Activated CD4-positive, alpha-beta T cell treated with anti-CD3 and anti-CD28 coated beads, Interleukin-2, amount 50 U/mL, for 16 hours (primary cell): Measurements from ENCODE around the gene HOXC10.
A peak's percentile ranks its signal among the peaks of the same experiment; 100 is the strongest.

Source experiments
- DNase-seq: peaks from one replicate; pipeline ENCODE4 v3.0.0-alpha.2; 2020

HOXC10 gene

DNA sequence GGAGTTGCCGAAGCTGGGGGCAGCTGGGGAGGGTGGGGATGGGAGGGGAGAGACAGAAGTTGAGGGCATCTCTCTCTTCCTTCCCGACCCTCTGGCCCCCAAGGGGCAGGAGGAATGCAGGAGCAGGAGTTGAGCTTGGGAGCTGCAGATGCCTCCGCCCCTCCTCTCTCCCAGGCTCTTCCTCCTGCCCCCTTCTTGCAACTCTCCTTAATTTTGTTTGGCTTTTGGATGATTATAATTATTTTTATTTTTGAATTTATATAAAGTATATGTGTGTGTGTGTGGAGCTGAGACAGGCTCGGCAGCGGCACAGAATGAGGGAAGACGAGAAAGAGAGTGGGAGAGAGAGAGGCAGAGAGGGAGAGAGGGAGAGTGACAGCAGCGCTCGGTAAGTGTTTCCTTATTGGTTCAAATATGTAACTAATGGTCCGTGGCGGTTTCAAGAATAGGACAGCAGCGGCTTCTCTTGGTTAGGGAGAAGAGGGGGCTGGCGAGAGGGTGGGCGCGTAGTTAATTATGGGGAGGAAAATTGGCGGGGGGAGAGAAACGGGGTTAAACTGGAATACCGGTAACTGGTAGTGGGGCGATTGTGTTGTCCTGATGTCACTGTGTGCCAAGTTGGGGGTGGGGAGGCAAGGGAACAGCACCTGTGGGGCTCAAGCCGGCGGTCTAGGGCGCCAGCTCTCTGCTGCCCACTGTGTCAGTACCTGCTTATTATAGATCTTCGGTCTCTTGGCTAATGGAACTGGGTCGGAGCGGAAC, 32.3 kb downstream of the HOXC10 start:
- no peak for DNase-seq

DNA sequence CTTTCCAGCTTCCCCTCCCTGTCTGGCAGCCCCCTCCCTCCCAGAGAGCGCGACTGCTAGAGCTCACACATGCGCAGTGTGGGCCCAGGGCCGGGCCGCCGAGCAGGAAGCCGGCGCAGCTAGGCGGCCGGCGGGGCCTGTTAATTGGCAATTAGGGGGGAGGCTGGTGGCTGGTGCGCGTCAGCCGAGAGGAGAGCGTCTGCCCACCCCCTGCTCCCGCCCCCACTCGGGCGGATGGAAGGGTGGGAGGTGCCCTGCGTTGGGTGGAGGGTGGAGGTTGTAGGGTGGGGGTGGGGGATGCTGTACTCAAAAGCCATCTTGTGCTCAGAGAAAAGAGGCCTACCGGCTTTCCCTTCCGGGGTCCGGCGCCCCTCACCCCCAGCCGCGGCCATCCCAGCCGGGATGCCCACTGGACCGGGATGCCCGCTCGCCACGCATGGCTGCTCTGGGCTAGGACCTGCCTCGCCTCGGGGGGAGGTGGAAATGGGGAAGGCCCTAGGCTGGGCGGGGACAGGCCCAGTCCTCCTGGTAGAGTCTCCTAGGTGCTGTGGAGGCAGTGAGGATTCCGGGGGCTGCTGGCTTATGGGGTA, 33.0 kb downstream of the HOXC10 start:
- peak; percentile 81 for DNase-seq

DNA sequence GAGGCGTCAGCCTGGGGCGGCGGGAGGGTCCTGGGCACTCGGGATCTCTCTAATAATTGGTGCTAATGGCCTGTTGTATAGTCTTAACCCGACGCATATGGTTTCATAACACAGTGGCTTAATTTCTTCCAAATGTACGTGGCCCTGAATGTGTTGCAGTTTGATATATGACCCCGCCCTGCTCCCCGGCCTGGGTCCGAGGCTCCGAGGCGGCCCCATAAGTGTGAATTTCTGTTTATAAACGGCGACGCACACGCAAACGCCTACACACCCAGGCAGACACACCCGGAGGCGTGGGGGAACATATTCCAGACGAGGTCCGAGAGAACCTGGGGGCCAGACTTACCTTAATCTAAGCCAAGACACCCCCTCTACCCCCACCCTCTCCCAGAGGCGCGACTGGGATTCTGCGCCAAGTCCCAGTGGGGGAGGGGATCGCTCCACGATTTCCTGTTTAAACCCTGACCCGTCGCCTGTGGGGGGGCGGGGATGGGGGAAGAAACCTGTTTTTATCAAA, 33.6 kb downstream of the HOXC10 start:
- no peak for DNase-seq

DNA sequence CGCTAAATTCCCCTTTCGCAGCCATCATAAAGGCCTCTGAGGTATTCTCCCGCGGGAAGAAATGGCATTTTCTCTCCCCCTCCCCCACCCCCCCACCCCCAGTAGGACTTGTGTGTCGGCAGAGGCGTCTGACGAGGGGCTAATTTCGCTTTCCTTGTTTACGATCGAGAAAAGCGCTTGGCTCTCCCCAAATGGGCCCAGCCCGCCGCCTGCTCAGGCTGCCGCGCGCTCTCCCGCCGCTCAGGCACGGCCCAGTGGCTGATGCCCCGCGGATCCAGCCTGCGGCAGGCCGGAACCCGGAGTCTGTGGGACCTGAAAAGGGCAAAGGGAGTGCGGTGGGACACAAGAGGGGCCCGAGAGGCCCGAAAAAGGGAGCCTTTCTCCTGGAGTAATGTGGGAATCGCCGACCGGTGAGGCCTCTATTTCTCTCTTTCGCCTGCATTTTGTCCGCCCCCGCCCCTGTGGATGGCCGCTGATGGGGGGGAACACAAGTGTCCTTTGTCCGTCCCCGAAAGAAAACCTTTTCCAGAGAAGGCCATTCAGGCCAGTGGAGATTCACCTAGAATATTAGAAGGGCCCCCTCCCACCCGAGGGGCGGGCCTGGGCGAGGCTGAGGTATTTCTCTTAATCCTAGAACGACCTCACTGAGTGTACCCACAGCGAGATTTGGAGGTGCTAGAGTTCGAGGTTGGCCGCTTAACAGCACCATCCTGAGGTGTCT, 34.3 kb downstream of the HOXC10 start:
- no peak for DNase-seq

DNA sequence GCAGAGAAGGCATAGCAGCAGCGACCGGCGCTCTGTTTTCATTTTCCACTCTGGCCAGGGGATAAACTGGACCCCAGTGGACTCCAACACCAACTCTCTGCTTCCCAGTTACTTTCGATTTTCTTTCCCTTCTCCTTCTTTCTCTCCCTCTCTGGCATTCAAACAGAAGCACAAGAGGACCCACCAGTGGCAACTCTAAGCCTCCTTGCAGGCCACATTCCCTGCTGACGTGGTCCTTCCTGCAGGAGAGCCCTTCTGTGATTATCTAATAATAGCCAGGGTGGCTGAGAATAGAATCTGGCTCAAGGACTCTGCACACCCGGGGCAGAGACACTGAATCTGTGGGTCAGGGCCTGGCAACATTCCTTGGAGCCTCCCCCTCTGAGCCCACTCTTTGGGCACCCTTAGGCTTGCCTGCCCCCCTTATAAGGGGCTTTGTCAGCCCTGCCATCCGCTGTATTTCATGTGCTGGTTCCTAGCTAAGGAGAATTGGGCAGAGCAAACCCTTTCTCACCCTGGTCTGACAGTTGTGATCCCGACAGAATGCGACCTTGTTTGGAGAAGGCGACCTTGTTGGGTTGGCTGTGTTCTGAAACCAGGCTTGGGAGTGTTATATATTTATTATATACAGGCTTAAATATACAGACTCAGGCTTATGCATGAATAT, 35.1 kb downstream of the HOXC10 start:
- no peak for DNase-seq

DNA sequence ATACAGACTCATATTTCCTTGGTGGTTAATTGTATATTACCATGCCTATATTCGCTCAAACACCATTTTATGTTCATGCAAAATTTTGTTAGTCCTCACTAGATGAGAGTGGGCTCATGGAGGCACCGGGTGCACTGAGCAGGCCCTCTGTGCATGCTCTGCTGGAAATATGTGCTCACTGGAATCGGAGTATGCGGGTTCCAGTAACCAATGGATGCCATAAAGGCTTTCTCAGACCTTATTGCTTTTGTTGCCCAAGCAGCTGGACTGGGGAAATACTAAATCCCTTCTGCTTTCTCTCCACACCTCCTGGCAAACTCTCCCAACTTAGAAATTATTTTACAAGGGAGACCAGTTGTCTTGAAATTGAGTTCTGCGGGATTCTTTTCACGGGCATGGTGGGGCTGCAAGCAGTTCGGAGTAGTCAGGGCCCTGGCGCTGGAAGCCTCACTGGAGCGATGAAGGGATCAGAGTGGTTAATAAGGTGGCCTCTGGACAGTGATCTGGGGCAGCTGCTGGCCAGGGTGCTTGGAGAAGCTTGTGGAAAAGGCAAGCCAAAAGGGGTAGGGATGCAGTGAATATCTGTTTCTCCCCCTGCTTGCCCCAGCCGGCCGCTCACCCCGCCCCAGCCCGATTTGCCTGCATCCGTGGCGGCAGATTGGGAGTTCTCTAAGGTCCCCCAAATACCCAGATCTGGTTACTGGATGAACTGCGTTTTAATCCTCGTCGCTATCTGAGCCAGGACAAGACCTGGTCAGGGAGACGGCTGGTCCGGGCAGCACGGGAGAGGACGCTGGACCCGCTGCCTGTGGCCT, 35.9 kb downstream of the HOXC10 start:
- no peak for DNase-seq

DNA sequence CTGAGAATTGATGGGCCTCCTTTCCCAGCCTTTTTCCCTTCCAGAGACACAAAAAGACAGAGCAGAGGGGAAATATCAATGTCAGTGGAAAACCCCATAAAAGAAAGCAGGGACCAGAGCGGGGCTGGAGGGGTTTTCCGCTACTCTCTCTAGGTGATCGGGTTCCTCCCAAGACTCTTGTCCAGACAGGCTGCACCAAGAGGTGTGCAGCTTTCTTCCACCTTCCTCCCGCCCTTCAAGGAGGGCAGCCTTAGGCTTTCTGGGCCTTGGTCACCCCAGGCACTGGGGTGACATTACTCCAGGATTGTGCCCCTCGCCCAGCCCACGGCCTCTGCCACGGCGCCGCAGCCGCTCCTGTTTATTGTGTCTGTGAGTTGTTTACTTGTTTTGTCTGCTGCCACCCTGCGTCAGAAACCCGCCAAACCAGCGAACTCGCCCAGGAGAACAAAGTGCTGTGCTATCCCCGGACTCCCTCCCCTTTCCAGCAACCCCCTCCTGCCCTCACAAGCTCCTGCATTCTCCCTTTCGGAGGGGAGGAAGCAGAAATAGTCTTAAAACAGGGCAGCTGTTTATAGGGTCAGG, 36.6 kb downstream of the HOXC10 start:
- DNase-seq, result no peak

DNA sequence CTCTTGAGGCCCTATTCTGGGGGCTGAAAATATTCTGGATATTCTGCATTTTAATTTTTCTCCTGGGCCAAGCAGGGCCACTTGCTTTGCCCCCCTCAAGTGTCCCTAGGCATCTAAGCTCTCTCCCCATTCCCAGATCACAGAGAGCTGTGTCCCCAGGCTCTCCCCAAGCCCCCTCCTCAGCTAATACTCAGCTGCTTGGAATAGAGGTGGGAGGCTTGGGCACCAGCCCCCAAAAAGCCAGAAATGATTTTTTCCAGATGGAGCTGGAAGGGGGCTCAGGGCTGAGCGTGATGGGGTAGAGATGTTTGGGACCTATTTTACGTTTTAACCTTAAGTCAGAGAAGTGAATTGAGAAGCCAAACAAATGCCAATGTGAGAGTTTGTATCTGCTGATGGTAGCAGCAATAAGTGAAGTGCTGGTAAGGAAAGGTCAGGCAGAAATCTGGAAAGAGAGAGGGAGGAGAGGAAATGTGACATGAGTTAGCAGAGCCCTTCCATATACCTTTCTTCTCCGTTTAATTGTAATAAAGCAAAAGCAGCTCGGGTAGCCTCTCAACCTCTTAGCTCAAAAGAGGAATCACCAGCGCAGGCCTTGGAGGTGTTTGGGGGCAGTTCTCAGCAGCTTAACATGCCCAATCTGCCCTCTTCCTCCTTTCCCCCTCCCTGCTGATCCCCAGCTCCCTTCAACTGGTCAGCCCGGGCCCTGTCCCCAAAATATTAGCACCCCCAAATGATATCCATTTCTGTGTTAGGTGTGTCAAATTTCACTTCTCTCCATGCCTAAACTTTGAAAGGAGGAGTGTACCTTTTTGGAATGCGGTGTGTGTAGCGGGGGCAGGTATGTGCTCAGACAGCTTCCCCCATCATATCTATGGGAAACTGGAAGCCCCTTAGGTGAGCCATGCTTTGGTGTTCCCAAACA, 38.3 kb downstream of the HOXC10 start:
- DNase-seq, result no peak

DNA sequence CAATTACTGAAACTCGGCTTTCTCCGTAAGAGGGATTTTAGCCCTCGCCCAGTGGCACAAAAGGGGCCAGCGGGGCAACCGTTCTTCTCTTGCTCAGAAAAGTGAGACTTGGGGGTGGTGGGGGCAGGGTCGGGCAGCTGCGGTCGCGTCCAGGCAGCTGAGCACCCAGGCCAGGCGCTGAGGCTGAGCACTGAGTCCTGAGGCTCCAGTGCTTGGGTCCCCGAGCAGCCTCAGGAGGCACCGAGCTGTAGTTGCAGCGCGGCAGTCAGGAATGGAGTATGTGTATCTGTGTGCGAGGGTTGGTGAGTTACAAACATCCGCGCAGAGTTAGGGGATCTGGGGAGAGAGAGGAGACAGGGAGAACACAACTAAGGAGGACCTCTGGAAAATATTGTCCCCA, 39.2 kb downstream of the HOXC10 start:
- no peak for DNase-seq

DNA sequence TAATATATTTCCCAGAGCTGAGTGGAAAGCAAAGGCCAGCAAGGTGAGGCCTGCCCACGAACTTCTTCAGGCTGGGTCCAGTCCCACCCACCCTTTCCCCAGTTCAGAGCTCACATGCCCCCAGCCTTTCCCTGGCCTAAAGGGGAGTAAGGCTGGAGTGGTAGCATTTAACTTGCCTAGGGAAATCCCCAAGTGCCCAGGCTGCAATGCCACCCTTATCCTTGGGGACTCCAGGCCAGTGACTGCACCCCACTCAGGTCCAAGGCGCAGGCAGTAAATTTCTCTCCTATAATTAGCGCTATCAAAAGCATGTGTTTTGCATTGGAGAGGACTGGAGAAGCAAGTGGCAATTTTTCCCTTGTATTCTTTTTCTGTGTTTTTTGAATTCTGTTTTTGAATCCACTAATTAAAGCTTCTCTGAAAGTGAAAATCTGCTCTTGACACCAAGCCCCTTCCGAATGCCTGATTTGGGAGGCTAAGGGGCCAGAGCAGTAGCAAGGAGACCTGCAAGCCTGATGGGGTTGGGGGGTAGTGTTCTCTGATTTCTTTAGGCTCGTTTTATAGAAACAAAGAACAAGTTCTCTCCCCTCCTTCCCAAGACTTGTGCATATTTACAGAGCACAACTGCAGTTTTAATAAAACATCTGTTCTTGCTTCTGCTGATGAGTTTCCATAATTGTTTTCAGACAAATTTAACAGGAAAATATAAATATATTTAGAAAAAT, 39.8 kb downstream of the HOXC10 start:
- DNase-seq, result no peak

DNA sequence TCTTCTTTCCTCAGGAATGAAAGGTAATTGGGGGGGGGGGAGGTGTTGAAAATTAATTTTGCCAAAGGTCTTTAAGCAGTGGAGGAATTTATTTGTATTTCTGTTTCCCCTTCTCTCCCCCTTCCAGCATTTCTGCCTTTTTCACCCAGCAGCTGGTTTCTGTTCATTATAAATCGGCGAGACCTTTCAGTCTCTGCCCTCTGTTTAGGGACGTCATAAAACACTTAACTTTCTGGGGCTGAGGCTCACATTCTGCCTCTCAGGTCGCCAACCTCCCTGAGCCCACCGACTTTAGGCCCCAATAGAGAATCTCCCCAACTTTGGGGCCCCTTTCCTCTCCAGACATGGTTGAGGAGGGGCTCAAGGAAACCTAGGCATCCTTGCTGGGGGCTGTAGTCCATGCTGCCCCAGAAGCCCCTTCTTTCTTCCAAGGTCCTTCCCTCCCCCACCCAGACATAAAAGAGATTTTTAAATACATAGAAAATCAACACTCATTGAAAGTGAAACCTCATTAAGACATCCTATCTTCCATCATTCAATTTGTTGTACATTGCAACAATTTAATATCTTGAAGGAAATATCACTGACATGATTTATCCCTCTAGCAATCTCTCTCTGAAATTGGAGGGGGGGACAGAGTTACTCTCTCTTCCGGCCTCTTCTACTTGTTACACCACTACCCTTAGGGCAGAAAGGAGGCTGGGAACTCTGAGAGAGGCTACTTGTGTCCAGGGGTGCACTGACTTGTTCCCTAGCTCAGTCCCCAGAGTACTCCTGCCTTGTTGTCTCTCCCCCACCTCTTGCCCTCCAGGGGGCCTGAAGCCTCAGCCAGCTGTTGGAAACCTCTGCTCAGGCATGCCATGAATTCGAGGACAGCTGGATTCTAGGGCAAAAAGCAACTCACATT, 40.8 kb downstream of the HOXC10 start:
- DNase-seq, result no peak

DNA sequence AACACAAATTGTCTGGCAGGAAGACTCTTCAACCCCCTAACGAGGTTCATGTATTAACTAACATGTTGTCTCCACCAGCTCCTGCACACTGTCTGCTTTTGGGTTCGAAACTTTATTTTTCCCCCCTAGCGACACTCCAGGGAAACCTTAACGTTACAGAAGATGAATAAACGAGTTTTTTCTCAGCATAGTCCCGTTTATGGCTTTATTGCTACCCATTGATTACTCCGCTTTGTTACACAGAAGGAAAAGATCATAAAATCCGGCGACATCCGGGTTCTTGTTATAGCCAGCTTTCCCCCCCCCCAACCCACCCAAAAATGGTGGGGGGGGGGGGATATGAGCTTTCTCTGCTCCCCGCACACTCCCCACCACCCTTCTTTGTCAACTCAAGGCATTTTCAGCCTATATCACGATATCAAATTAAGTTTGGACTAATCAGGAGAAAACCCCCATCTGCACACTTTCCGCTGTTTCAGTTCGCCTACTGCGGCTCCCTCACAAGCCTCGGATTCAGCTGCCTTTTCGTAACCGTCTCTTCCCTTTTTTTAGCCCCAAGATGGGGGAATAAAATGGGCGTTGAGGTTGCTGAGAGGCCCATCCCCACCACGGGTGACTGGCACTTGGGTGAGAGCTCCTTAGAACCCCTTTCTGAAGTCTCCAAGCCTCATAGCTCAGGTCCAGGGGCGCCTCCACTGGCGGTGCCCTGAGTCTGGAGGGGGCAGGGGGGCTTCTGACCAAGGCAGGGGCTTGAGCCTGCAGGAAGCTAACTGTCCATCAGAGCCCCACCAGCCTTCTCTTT, 41.9 kb downstream of the HOXC10 start:
- DNase-seq, result no peak

DNA sequence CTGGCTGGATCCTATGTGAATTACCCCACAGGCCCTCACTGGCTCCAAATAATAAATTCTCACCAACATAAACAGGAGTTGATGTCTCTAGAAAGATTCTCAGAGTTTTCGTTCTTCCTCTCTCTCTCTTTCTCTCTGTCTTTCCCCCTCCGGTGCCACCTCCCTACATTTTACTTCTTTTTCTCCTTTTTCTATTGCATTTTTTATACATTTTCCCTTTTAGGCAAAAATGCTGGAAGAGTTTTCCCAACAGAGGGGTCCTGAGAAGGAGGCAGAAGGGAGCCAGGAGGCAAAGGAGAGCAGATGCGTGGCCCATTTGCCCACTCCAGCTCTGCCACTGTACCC, 42.5 kb downstream of the HOXC10 start:
- no peak for DNase-seq

DNA sequence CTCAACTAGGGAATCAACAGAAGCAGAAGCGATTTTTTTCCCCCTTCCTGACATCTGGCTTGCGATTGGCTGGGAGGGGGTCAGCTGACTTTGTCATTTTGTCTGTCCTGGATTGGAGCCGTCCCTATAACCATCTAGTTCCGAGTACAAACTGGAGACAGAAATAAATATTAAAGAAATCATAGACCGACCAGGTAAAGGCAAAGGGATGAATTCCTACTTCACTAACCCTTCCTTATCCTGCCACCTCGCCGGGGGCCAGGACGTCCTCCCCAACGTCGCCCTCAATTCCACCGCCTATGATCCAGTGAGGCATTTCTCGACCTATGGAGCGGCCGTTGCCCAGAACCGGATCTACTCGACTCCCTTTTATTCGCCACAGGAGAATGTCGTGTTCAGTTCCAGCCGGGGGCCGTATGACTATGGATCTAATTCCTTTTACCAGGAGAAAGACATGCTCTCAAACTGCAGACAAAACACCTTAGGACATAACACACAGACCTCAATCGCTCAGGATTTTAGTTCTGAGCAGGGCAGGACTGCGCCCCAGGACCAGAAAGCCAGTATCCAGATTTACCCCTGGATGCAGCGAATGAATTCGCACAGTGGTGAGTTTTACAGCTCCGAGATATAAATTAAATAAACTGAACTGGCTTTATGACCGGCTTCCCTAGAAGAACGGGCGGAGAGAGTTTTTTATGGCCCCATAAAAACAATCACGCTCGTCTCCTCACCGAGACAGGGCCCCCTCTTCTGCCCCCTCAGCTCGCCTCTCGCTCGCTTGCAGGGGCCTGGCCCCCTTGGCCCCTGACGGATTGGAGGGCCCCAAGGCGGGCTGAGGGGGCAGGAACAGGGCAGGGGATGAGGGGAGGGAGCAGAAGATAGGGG, 43.6 kb downstream of the HOXC10 start, which contains the start of gene HOXC6:
Gene HOXC6, plus strand, starts transcription at position 127 of the 888 bp plus-strand sequence. Its CDS starts 82 bp downstream, at position 209.
- no peak for DNase-seq

DNA sequence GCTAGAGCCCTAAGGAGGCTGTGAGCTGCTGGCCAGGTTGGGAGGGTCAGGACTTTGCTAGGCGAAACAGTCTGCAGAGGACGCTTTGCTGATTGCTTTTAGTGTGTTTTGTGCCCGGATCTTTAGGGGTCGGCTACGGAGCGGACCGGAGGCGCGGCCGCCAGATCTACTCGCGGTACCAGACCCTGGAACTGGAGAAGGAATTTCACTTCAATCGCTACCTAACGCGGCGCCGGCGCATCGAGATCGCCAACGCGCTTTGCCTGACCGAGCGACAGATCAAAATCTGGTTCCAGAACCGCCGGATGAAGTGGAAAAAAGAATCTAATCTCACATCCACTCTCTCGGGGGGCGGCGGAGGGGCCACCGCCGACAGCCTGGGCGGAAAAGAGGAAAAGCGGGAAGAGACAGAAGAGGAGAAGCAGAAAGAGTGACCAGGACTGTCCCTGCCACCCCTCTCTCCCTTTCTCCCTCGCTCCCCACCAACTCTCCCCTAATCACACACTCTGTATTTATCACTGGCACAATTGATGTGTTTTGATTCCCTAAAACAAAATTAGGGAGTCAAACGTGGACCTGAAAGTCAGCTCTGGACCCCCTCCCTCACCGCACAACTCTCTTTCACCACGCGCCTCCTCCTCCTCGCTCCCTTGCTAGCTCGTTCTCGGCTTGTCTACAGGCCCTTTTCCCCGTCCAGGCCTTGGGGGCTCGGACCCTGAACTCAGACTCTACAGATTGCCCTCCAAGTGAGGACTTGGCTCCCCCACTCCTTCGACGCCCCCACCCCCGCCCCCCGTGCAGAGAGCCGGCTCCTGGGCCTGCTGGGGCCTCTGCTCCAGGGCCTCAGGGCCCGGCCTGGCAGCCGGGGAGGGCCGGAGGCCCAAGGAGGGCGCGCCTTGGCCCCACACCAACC, 44.8 kb downstream of the HOXC10 start:
- DNase-seq, result no peak

DNA sequence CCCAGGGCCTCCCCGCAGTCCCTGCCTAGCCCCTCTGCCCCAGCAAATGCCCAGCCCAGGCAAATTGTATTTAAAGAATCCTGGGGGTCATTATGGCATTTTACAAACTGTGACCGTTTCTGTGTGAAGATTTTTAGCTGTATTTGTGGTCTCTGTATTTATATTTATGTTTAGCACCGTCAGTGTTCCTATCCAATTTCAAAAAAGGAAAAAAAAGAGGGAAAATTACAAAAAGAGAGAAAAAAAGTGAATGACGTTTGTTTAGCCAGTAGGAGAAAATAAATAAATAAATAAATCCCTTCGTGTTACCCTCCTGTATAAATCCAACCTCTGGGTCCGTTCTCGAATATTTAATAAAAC, 45.5 kb downstream of the HOXC10 start:
- DNase-seq, result no peak
